Measurements from ENCODE around the gene SUMF2.
"Not testable (repeated sequence)": the region's sequence is repeated elsewhere in the genome, so short reads cannot be mapped to it uniquely, and the experiment has no call there.

Gene SUMF2

GRCh38 chr7:56053993-56054392, 10.1 kb upstream of the SUMF2 start:
- H3K79me2 ChIP-seq (ENCODE audit: insufficient read depth, low read length) = peaks cover 46% of the 10 kb centered on the region
- H3K9me2 ChIP-seq (ENCODE audit: low read depth, low read length) = no peaks in the 10 kb centered on the region
- H3K4me2 ChIP-seq (ENCODE audit: low read length) = 0 out of 2 replicates have a peak overlapping the region, but pooled peaks have one; percentile 15
- TF ChIP-seq EZH2 (IDR thresholded peaks at IDR 0.05; ENCODE audit: borderline replicate concordance, low read length) (no peak), CTCF (IDR thresholded peaks at IDR 0.05; ENCODE audit: low read length) (no peak)
- no peak overlapping the region for H3K4me3 ChIP-seq (ENCODE audit: low read depth, low read length, poor library complexity, severe bottlenecking)
- no peaks in the 10 kb centered on the region for H3K9me3 ChIP-seq (ENCODE audit: low read length)
- peaks cover 40% of the 10 kb centered on the region for H3K4me1 ChIP-seq (ENCODE audit: insufficient read depth, low read length, severe bottlenecking)
- H4K20me1 ChIP-seq (ENCODE audit: insufficient read depth, low read length) = no peaks in the 10 kb centered on the region
- no peak overlapping the region for H3K27ac ChIP-seq (ENCODE audit: low read depth, low read length, poor library complexity, severe bottlenecking)
- no peaks in the 10 kb centered on the region for H3F3A ChIP-seq (ENCODE audit: insufficient read depth, low read length)
- H3K9ac ChIP-seq (ENCODE audit: low read length) = 0 out of 2 replicates have a peak overlapping the region, but pooled peaks have one; percentile 5
- no peak overlapping the region for H2AFZ ChIP-seq (ENCODE audit: low read length)
- H3K36me3 ChIP-seq (ENCODE audit: insufficient read depth, low read length) = peaks cover 69% of the 10 kb centered on the region
- no peaks in the 10 kb centered on the region for H3K27me3 ChIP-seq (ENCODE audit: insufficient read depth, low read length)

- Histone ChIP-seq H3K9me2 (ENCODE audit: low read depth, low read length) (no peaks in the 10 kb centered on the region), H3K4me2 (ENCODE audit: low read length) (no peak overlapping the region), H3K27me3 (ENCODE audit: insufficient read depth, low read length) (no peaks in the 10 kb centered on the region), H3K27ac (ENCODE audit: low read depth, low read length, poor library complexity, severe bottlenecking) (peak overlapping the region; percentile 13), H4K20me1 (ENCODE audit: insufficient read depth, low read length) (no peaks in the 10 kb centered on the region), H3F3A (ENCODE audit: insufficient read depth, low read length) (peaks cover 24% of the 10 kb centered on the region), H3K79me2 (ENCODE audit: insufficient read depth, low read length) (peaks cover 10% of the 10 kb centered on the region), H3K36me3 (ENCODE audit: insufficient read depth, low read length) (peaks cover 74% of the 10 kb centered on the region), H3K4me3 (ENCODE audit: low read depth, low read length, poor library complexity, severe bottlenecking) (no peak overlapping the region), H3K9ac (ENCODE audit: low read length) (no peak overlapping the region), H3K9me3 (ENCODE audit: low read length) (no peaks in the 10 kb centered on the region), H2AFZ (ENCODE audit: low read length) (no peak overlapping the region), H3K4me1 (ENCODE audit: insufficient read depth, low read length, severe bottlenecking) (peaks cover 17% of the 10 kb centered on the region)
- no peak for TF ChIP-seq EZH2 (IDR thresholded peaks at IDR 0.05; ENCODE audit: borderline replicate concordance, low read length)
- no peak for TF ChIP-seq CTCF (IDR thresholded peaks at IDR 0.05; ENCODE audit: low read length)
Measured at GRCh38 chr7:56062382-56062781, 1.7 kb upstream of the SUMF2 start.

GRCh38 chr7:56063500-56063881, 595 bp upstream of the SUMF2 start:
- Histone ChIP-seq H3K36me3 (ENCODE audit: insufficient read depth, low read length) (peaks cover 72% of the 10 kb centered on the region), H3K4me2 (ENCODE audit: low read length) (peak overlapping the region; percentile 73), H3K27me3 (ENCODE audit: insufficient read depth, low read length) (no peaks in the 10 kb centered on the region), H3F3A (ENCODE audit: insufficient read depth, low read length) (peaks cover 24% of the 10 kb centered on the region), H4K20me1 (ENCODE audit: insufficient read depth, low read length) (no peaks in the 10 kb centered on the region), H3K79me2 (ENCODE audit: insufficient read depth, low read length) (peaks cover 10% of the 10 kb centered on the region), H3K4me3 (ENCODE audit: low read depth, low read length, poor library complexity, severe bottlenecking) (peak overlapping the region; percentile 92), H3K9me3 (ENCODE audit: low read length) (no peaks in the 10 kb centered on the region), H3K9me2 (ENCODE audit: low read depth, low read length) (no peaks in the 10 kb centered on the region), H3K4me1 (ENCODE audit: insufficient read depth, low read length, severe bottlenecking) (peaks cover 17% of the 10 kb centered on the region), H3K9ac (ENCODE audit: low read length) (peak overlapping the region; percentile 93; the same call in 1 of the 2 replicates), H2AFZ (ENCODE audit: low read length) (no peak overlapping the region), H3K27ac (ENCODE audit: low read depth, low read length, poor library complexity, severe bottlenecking) (peak overlapping the region; percentile 80)
- TF ChIP-seq EZH2 (IDR thresholded peaks at IDR 0.05; ENCODE audit: borderline replicate concordance, low read length) (no peak), CTCF (IDR thresholded peaks at IDR 0.05; ENCODE audit: low read length) (no peak)

- not testable (repeated sequence) for H3K27me3 ChIP-seq (ENCODE audit: insufficient read depth, low read length); H3K9me3 ChIP-seq (ENCODE audit: low read length); H2AFZ ChIP-seq (ENCODE audit: low read length); H3K9ac ChIP-seq (ENCODE audit: low read length); H3K27ac ChIP-seq (ENCODE audit: low read depth, low read length, poor library complexity, severe bottlenecking); H4K20me1 ChIP-seq (ENCODE audit: insufficient read depth, low read length); H3K9me2 ChIP-seq (ENCODE audit: low read depth, low read length); H3K4me3 ChIP-seq (ENCODE audit: low read depth, low read length, poor library complexity, severe bottlenecking); H3K4me2 ChIP-seq (ENCODE audit: low read length)
- Histone ChIP-seq H3K79me2 (ENCODE audit: insufficient read depth, low read length) (peaks cover 10% of the 10 kb centered on the region), H3K4me1 (ENCODE audit: insufficient read depth, low read length, severe bottlenecking) (peaks cover 17% of the 10 kb centered on the region), H3F3A (ENCODE audit: insufficient read depth, low read length) (peaks cover 18% of the 10 kb centered on the region), H3K36me3 (ENCODE audit: insufficient read depth, low read length) (peaks cover 66% of the 10 kb centered on the region)
Measured at GRCh38 chr7:56066376-56066775, 2.3 kb downstream of the SUMF2 start.

Measured in OCI-LY1 (cell line).